ENCODE results near the gene LRRN2.

LRRN2 gene

GRCh38 chr1:204721373-204722055 is 36.0 kb upstream of the LRRN2 start:
- no peaks in the 10 kb centered on the region for H3K4me1 ChIP-seq
- no peak overlapping the region for H3K4me2 ChIP-seq (ENCODE audit: low read length)
- no peaks in the 10 kb centered on the region for H3K36me3 ChIP-seq (ENCODE audit: control insufficient read depth, insufficient read depth, low read length)
- TF ChIP-seq CTCF (IDR thresholded peaks at IDR 0.05) = no peak
- no peaks in the 10 kb centered on the region for H3K27me3 ChIP-seq (ENCODE audit: control insufficient read depth, insufficient read depth, low read length)
- no peak overlapping the region for H3K4me3 ChIP-seq (ENCODE audit: low read depth, low read length)
- no peaks in the 10 kb centered on the region for H3K79me2 ChIP-seq
- no peaks in the 10 kb centered on the region for H3K9me3 ChIP-seq (ENCODE audit: control insufficient read depth, low read length)
- H3K27ac ChIP-seq = no peak overlapping the region
- no peak overlapping the region for H3K9ac ChIP-seq
- no peak overlapping the region for H2AFZ ChIP-seq

DNA sequence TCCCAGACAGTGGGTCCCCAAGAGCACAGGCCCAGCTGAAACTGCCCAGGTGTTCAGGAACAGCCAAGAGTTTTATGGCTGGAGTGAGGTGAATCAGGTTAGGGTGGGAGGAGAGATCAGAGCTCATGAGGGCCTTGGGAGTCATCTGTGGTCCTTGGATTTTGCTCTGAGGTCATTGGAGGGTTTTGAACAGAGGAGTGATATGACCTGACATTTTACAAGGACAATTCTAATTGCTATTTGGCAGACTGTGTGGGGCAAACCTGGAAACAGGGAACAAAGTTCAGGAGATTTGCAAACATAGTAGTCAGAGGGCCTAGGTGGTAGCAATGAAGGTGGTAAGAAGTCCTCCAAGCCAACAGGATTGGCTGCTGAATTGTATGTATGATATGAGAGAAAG is 31.1 kb upstream of the LRRN2 start:
- TF ChIP-seq CTCF (IDR thresholded peaks at IDR 0.05) = no peak
- Histone ChIP-seq H3K4me3 (ENCODE audit: low read depth, low read length) (no peak overlapping the region), H3K9ac (no peak overlapping the region), H3K27me3 (ENCODE audit: control insufficient read depth, insufficient read depth, low read length) (no peaks in the 10 kb centered on the region), H3K36me3 (ENCODE audit: control insufficient read depth, insufficient read depth, low read length) (no peaks in the 10 kb centered on the region), H3K4me1 (no peaks in the 10 kb centered on the region), H2AFZ (no peak overlapping the region), H3K9me3 (ENCODE audit: control insufficient read depth, low read length) (no peaks in the 10 kb centered on the region), H3K27ac (no peak overlapping the region), H3K4me2 (ENCODE audit: low read length) (no peak overlapping the region), H3K79me2 (no peaks in the 10 kb centered on the region)

DNA sequence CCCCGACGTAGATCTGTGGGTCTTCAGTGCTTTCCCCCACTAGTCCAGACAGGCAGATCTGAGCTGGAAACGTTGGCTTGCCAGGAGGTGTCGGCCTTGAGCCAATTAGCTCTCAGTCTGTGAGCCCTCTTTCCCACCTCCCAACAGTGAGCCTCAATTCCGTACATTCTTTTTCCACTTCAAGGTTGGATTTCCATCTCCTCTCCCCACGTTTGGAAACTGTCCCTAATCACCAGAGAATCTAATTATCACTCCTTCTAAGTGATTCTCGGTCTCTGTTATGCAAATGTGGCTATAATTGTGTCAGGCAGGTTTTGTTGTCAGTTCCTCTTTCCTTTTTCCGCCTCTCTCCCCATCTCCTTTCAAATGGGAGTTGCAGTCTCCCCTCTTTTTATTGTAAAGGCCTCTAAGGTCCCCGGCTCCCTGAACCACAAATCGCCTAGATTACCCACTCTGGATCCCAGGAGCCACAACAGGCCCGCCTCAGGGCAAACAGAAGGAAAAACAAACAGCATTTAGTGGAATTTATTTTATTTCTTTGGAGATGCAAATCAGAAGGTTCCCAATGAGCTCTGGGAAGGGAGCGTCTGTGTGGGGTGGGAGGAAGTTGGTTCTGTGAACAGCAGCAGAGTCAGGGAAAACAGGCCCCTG is 29.4 kb upstream of the LRRN2 start:
- no peaks in the 10 kb centered on the region for H3K9me3 ChIP-seq (ENCODE audit: control insufficient read depth, low read length)
- TF ChIP-seq CTCF (IDR thresholded peaks at IDR 0.05) = no peak
- H3K27me3 ChIP-seq (ENCODE audit: control insufficient read depth, insufficient read depth, low read length) = no peaks in the 10 kb centered on the region
- no peaks in the 10 kb centered on the region for H3K4me1 ChIP-seq
- H3K4me2 ChIP-seq (ENCODE audit: low read length) = no peak overlapping the region
- no peaks in the 10 kb centered on the region for H3K79me2 ChIP-seq
- no peak overlapping the region for H2AFZ ChIP-seq
- no peaks in the 10 kb centered on the region for H3K36me3 ChIP-seq (ENCODE audit: control insufficient read depth, insufficient read depth, low read length)
- no peak overlapping the region for H3K4me3 ChIP-seq (ENCODE audit: low read depth, low read length)
- no peak overlapping the region for H3K27ac ChIP-seq
- no peak overlapping the region for H3K9ac ChIP-seq

DNA sequence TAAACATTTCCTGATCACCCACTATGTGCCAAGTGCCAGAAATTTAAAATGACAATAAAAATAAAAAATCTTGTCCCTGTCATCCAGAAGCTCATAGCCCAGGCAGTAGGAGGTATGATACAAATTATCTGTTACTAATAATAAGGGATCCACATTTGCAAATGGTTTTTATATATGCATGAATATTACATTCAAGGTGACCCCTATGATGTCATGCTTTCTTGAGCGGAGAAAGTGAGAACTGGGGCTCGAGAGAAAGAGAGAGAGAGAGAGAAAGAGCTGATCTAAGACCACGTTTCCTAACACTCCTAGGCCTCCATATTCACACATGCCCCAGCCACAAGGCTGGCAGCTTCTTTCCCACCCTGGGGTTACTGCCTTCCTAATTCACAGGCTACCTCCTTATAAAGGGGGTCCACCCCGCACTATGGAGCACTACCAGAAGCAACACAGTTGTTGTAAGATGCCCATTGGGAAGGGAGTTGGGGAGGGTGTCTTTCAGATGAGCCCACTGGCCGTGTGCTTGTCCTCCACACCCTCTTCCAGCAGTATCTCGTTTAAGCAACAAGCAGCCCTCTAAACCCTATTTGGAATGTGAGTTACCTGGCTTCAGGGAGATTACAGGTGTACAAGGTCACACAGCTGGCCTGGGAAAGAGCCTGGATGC is 28.8 kb upstream of the LRRN2 start:
- Histone ChIP-seq H3K27ac (no peak overlapping the region), H3K4me1 (no peaks in the 10 kb centered on the region), H3K27me3 (ENCODE audit: control insufficient read depth, insufficient read depth, low read length) (no peaks in the 10 kb centered on the region), H3K4me2 (ENCODE audit: low read length) (no peak overlapping the region), H3K4me3 (ENCODE audit: low read depth, low read length) (no peak overlapping the region), H3K9ac (no peak overlapping the region), H3K36me3 (ENCODE audit: control insufficient read depth, insufficient read depth, low read length) (no peaks in the 10 kb centered on the region), H2AFZ (no peak overlapping the region), H3K9me3 (ENCODE audit: control insufficient read depth, low read length) (no peaks in the 10 kb centered on the region), H3K79me2 (no peaks in the 10 kb centered on the region)
- TF ChIP-seq CTCF (IDR thresholded peaks at IDR 0.05) = no peak
